Neuronal stem cell (in vitro differentiated cells): Measurements from ENCODE around the gene KCNC1.

Source experiments
- DNase-seq: peaks from one replicate; pipeline ENCODE4 v3.0.0-alpha.2; 2013; ENCODE audit warnings: low spot score
- H2AFZ ChIP-seq: one replicate; pipeline ENCODE4 v1.6.1; 2013; ENCODE audit warnings: mild to moderate bottlenecking, low read length, inconsistent platforms
- H2AK5ac ChIP-seq: 2 replicates; pipeline ENCODE4 v1.6.1; 2013; ENCODE audit warnings: low read depth, mild to moderate bottlenecking, inconsistent platforms, low read length, moderate library complexity, mixed read lengths
- H2BK120ac ChIP-seq: 2 replicates; pipeline ENCODE4 v1.6.1; 2013; ENCODE audit warnings: low read depth, mild to moderate bottlenecking, inconsistent platforms, low read length, moderate library complexity, mixed read lengths
- H2BK12ac ChIP-seq: one replicate; pipeline ENCODE4 v1.6.1; 2013; ENCODE audit warnings: low read length, inconsistent platforms
- H2BK15ac ChIP-seq: 2 replicates; pipeline ENCODE4 v1.6.1; 2013; ENCODE audit warnings: mild to moderate bottlenecking, low read length, inconsistent platforms, mixed read lengths
- H2BK5ac ChIP-seq: one replicate; pipeline ENCODE4 v1.6.1; 2013; ENCODE audit warnings: inconsistent platforms, mild to moderate bottlenecking, low read length, moderate library complexity
- H3K14ac ChIP-seq: one replicate; pipeline ENCODE4 v1.6.1; 2013; ENCODE audit warnings: low read length, inconsistent platforms
- H3K18ac ChIP-seq: 2 replicates; pipeline ENCODE4 v1.6.1; 2013; ENCODE audit warnings: low read length, inconsistent platforms
- H3K23ac ChIP-seq: 2 replicates; pipeline ENCODE4 v1.6.1; 2013; ENCODE audit warnings: low read depth, mild to moderate bottlenecking, mixed read lengths, low read length, inconsistent platforms; ENCODE audit not compliant: poor library complexity
- H3K27ac ChIP-seq: replicated peaks from 3 replicates; pipeline ENCODE4 v1.5.1; 2013; ENCODE audit warnings: low read length, inconsistent platforms
- H3K27me3 ChIP-seq, 3 experiments: 2 replicates each; pipeline ENCODE4 v1.6.1; 2013; ENCODE audit warnings: low read length in 3 of 3, mild to moderate bottlenecking in 2 of 3, inconsistent platforms in 1 of 3, low read depth in 1 of 3, mixed read lengths in 1 of 3, moderate library complexity in 1 of 3; ENCODE audit not compliant: control insufficient read depth in 3 of 3, insufficient read depth in 3 of 3
- H3K36me3 ChIP-seq, 2 donors: replicated peaks in 1 of 2; 2 replicates each; pipeline ENCODE4 v1.6.1; 2013; ENCODE audit warnings: low read length in 2 of 2; ENCODE audit not compliant: control insufficient read depth in 2 of 2, insufficient read depth in 2 of 2
- H3K4ac ChIP-seq: 2 replicates; pipeline ENCODE4 v1.6.1; 2013; ENCODE audit warnings: inconsistent platforms, mild to moderate bottlenecking, low read length, moderate library complexity
- H3K4me1 ChIP-seq, 2 donors: 1 replicate in 1 of 2; 2 replicates in 1 of 2; pipeline ENCODE4 v1.6.1; 2013; ENCODE audit warnings: low read length in 2 of 2, low read depth in 1 of 2; ENCODE audit not compliant: control insufficient read depth in 2 of 2, insufficient read depth in 1 of 2
- H3K4me2 ChIP-seq: one replicate; pipeline ENCODE4 v1.6.1; 2013; ENCODE audit warnings: mild to moderate bottlenecking, low read length, inconsistent platforms; ENCODE audit not compliant: insufficient read depth, poor library complexity, severe bottlenecking
- H3K4me3 ChIP-seq, 2 donors: 2 replicates each; pipeline ENCODE4 v1.5.1; 2013; ENCODE audit warnings: low read length in 2 of 2, mild to moderate bottlenecking in 2 of 2, inconsistent platforms in 1 of 2, moderate library complexity in 1 of 2
- H3K79me1 ChIP-seq: one replicate; pipeline ENCODE4 v1.6.1; 2013; ENCODE audit warnings: low read depth, mild to moderate bottlenecking, inconsistent platforms, low read length, moderate library complexity
- H3K9ac ChIP-seq: one replicate; pipeline ENCODE4 v1.6.1; 2013; ENCODE audit warnings: mild to moderate bottlenecking, low read depth, low read length, inconsistent platforms; ENCODE audit not compliant: poor library complexity
- H3K9me3 ChIP-seq, 2 donors: replicated peaks in 1 of 2; 2 replicates each; pipeline versions ENCODE3 to v1.6.1; 2013; ENCODE audit warnings: low read length in 2 of 2, mild to moderate bottlenecking in 2 of 2, inconsistent platforms in 1 of 2, low read depth in 1 of 2, mixed read lengths in 1 of 2, moderate library complexity in 1 of 2; ENCODE audit not compliant: control insufficient read depth in 2 of 2, insufficient read depth in 1 of 2
- H4K8ac ChIP-seq: one replicate; pipeline ENCODE4 v1.6.1; 2013; ENCODE audit warnings: low read depth, mild to moderate bottlenecking, inconsistent platforms, low read length, moderate library complexity
- H4K91ac ChIP-seq: one replicate; pipeline ENCODE4 v1.6.1; 2013; ENCODE audit warnings: low read length, low read depth, mild to moderate bottlenecking, inconsistent platforms; ENCODE audit not compliant: poor library complexity
- WGBS, 2 donors: extraction: QIAGEN DNeasy Blood & Tissue Kit; methylation state at CpG; one replicate each; pipeline ENCODE4 v1.1.7; 2013; ENCODE audit warnings: missing lambda C conversion rate in 2 of 2, mixed read lengths in 1 of 2; ENCODE audit not compliant: insufficient read length in 2 of 2, insufficient replicate concordance in 1 of 2; ENCODE audit errors: extremely low coverage in 2 of 2; 5-methylcytosine and 5-hydroxymethylcytosine counted together

The KCNC1 gene

DNA sequence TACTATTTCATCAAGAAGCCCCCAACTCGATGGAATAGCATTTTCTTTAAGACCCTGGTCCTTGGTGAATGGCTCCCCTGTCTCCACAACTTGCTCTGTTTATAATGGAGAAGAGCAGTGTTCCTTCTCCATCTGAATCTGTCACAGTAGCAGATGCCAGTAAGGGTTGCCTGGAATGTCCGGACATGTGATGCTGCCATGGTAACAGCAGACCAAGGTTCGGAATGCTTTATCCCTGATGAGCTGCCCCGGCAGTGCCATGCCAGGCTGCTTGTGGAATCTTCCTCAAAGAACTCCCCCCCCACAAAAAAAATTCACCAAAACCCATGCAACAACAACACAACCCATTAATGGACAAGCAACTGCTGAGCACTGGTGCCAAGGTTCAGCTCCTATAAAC, 72.5 kb downstream of the KCNC1 start:
- Histone ChIP-seq H3K4ac (no peak overlapping the region), H2AFZ (no peak overlapping the region), H2AK5ac (no peak overlapping the region), H4K8ac (no peak overlapping the region), H3K36me3 (no peaks in the 10 kb centered on the region), H3K4me2 (no peak overlapping the region), H3K23ac (no peak overlapping the region), H3K18ac (no peak overlapping the region), H4K91ac (no peak overlapping the region), H3K9ac (no peak overlapping the region), H3K79me1 (no peaks in the 10 kb centered on the region), H3K27ac (no peak overlapping the region), H3K14ac (no peak overlapping the region), H2BK15ac (no peak overlapping the region), H3K9me3 (peaks cover 0 to 3% of the 10 kb centered on the region in 2 donors), H2BK5ac (no peak overlapping the region), H2BK120ac (no peak overlapping the region), H2BK12ac (no peak overlapping the region), H3K4me1 (peaks cover 28 to 40% of the 10 kb centered on the region in 2 donors), H3K27me3 (no peaks in the 10 kb centered on the region), H3K4me3 (no peak overlapping the region)
- DNase-seq: peak; percentile 6
- no CpG with 5 or more reads among the region's 4 CpGs for WGBS, 2 donors

DNA sequence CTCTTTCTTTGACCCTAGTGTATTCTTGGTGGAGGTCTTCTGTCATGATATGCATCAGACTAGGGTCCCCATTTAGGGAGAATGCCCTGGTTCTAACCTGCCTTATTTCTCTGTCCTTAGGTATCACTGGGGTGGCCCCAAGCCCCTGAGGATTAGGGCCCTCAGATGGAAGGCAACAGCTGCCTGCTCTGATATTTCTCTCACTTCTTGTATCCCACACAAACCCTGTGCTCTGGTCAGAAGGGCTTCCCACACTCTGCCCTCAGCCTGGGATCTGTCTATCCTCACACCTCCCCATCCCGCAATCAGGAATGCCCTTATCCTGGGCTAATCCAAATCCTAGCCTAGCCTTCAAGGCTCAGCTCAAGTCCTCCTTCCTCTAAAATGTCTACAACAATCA, 75.5 kb downstream of the KCNC1 start:
- Histone ChIP-seq H2BK15ac (no peak overlapping the region), H3K27ac (no peak overlapping the region), H2BK12ac (no peak overlapping the region), H3K4me1 (peaks cover 13 to 30% of the 10 kb centered on the region in 2 donors), H2AK5ac (no peak overlapping the region), H3K79me1 (no peaks in the 10 kb centered on the region), H3K27me3 (no peaks in the 10 kb centered on the region), H3K23ac (no peak overlapping the region), H4K91ac (no peak overlapping the region), H3K9me3 (peaks cover 0 to 3% of the 10 kb centered on the region in 2 donors), H2BK5ac (no peak overlapping the region), H2BK120ac (no peak overlapping the region), H3K4ac (no peak overlapping the region), H3K14ac (no peak overlapping the region), H3K4me3 (no peak overlapping the region), H3K9ac (no peak overlapping the region), H2AFZ (no peak overlapping the region), H3K36me3 (no peaks in the 10 kb centered on the region), H4K8ac (no peak overlapping the region), H3K4me2 (no peak overlapping the region), H3K18ac (no peak overlapping the region)
- WGBS, 2 donors: no CpG with 5 or more reads among the region's 1 CpG
- no peak for DNase-seq

DNA sequence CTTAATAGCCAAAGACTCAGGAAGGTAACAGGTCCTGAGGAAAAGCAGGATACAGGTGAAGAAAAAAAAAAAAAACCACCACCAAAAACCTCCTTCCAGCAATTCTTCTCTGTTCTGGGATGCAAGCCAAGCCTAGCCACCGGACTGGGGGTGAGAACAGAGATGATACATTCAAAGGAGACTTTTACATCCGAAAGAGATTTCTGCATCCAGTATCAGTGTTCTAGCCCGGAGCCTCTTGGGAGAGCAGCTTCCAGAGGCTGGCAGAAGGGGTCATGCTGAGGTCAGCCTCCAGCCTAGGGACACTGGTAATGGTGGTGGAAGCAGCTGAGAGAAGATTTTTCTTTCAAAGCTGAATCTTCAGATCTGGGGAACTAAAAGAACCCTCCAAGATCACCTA, 76.2 kb downstream of the KCNC1 start:
- Histone ChIP-seq H4K8ac (no peak overlapping the region), H2BK15ac (no peak overlapping the region), H3K4me2 (no peak overlapping the region)

DNA sequence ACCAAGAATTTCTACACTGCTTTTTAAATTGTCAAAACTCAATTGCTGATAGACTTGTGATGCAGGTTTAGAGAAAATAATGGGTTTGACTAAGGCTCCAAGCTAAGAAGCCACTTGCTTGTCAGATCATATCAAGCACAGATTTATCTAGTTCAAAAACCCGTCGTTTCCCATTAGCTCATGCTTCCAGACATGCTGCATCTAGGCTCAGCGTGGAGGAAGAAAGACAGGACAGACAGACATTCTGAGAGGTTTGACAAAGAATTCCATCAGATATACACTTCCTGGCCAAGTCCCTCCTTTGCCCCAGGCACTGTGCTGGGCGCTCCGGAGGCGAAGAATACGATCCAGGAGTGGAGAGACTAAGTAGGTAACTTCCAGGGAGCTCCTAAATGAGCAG, 76.8 kb downstream of the KCNC1 start:
- no peak for DNase-seq

More for the DNA sequence above, 76.2 kb downstream of the KCNC1 start:
- Histone ChIP-seq H3K36me3 (no peaks in the 10 kb centered on the region), H3K4me1 (peaks cover 13 to 30% of the 10 kb centered on the region in 2 donors), H2AFZ (no peak overlapping the region), H3K14ac (no peak overlapping the region), H3K79me1 (no peaks in the 10 kb centered on the region), H3K9me3 (peaks cover 0 to 3% of the 10 kb centered on the region in 2 donors), H2AK5ac (no peak overlapping the region), H2BK12ac (no peak overlapping the region), H3K23ac (no peak overlapping the region), H3K4ac (no peak overlapping the region), H2BK5ac (no peak overlapping the region), H3K27me3 (no peaks in the 10 kb centered on the region), H4K91ac (no peak overlapping the region), H3K9ac (no peak overlapping the region), H3K18ac (no peak overlapping the region), H3K4me3 (no peak overlapping the region), H3K27ac (no peak overlapping the region), H2BK120ac (no peak overlapping the region)
- no CpG with 5 or more reads among the region's 3 CpGs for WGBS, 2 donors
- DNase-seq: no peak

More for the DNA sequence above, 76.8 kb downstream of the KCNC1 start:
- Histone ChIP-seq H2BK15ac (no peak overlapping the region), H2AFZ (no peak overlapping the region), H3K14ac (no peak overlapping the region), H3K4me1 (peaks cover 13 to 27% of the 10 kb centered on the region in 2 donors), H2BK12ac (no peak overlapping the region), H3K4ac (no peak overlapping the region), H3K27ac (no peak overlapping the region), H2BK120ac (no peak overlapping the region), H4K91ac (no peak overlapping the region), H3K4me2 (no peak overlapping the region), H4K8ac (no peak overlapping the region), H3K79me1 (no peaks in the 10 kb centered on the region), H3K27me3 (no peaks in the 10 kb centered on the region), H2AK5ac (no peak overlapping the region), H3K18ac (no peak overlapping the region), H3K9ac (no peak overlapping the region), H3K23ac (no peak overlapping the region), H3K9me3 (peaks cover 0 to 3% of the 10 kb centered on the region in 2 donors), H3K36me3 (no peaks in the 10 kb centered on the region), H2BK5ac (no peak overlapping the region), H3K4me3 (no peak overlapping the region)
- no CpG with 5 or more reads among the region's 7 CpGs for WGBS, 2 donors
